AG10803 (cell line): Measurements from ENCODE around the gene UNC13A.

Experiments
- DNase-seq: peaks from one replicate; pipeline ENCODE4 v3.0.0; 2010; ENCODE audit warnings: low read depth
- H3K4me3 ChIP-seq: 2 replicates; pipeline ENCODE4 v1.5.1; 2011; ENCODE audit warnings: mild to moderate bottlenecking, low read length, control low read depth
- TF ChIP-seq, protein P1 (sequence below): conservative IDR thresholded peaks from 2 replicates; pipeline ENCODE4 v1.5.1; 2011; ENCODE audit warnings: mild to moderate bottlenecking, low read length, control low read depth, inconsistent platforms

Gene UNC13A

DNA sequence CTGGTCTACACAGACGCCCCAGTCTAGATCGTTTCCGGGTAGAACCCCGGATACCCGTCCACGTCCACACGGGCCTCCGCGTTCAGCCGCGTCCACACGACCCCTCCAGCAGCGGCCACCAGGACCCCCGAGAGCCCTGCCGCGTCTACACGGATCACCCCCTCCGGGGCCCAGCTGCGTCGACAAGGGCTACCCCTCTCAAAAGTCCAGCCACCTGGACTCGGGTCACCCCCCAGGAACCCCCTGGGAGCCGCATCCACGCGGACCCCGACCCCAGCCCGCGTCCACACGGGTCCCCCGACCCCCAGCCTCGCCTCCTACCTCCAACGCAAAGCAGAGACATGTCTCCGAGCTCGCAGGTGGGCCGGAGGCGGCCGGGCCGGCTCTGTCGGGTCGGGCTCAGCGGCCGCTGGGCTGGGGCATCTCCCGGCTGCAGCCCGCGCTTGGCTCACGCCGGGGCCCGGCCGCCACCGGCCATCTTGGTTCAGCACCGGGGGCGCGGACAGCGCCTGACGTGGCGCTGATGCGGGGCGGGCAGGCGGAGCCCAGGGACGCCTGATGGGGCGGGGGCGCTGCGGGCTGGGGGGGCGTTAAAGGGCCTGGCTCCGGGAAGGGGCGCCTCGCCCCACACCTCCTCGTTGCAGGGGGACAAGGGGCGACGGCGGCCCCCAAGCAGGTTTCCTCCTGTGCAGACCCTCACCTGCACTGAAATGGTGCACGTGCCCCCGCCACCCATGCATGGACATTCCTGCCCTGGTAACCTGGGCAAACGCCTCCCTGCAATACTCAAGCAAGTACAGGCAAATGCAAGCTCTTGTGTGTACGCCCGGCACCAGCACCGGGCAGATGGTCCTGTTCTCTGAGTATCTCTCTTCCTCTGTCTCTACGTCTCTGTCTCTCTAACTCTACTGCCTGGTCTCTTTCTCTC is at the start of gene UNC13A:
UNC13A (minus strand) TSS at position 498 of the 928 bp plus-strand sequence; CDS start at position 343, 155 bp downstream.
- TF ChIP-seq, protein P1, sequence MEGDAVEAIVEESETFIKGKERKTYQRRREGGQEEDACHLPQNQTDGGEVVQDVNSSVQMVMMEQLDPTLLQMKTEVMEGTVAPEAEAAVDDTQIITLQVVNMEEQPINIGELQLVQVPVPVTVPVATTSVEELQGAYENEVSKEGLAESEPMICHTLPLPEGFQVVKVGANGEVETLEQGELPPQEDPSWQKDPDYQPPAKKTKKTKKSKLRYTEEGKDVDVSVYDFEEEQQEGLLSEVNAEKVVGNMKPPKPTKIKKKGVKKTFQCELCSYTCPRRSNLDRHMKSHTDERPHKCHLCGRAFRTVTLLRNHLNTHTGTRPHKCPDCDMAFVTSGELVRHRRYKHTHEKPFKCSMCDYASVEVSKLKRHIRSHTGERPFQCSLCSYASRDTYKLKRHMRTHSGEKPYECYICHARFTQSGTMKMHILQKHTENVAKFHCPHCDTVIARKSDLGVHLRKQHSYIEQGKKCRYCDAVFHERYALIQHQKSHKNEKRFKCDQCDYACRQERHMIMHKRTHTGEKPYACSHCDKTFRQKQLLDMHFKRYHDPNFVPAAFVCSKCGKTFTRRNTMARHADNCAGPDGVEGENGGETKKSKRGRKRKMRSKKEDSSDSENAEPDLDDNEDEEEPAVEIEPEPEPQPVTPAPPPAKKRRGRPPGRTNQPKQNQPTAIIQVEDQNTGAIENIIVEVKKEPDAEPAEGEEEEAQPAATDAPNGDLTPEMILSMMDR: no peak
- DNase-seq: no peak

DNA sequence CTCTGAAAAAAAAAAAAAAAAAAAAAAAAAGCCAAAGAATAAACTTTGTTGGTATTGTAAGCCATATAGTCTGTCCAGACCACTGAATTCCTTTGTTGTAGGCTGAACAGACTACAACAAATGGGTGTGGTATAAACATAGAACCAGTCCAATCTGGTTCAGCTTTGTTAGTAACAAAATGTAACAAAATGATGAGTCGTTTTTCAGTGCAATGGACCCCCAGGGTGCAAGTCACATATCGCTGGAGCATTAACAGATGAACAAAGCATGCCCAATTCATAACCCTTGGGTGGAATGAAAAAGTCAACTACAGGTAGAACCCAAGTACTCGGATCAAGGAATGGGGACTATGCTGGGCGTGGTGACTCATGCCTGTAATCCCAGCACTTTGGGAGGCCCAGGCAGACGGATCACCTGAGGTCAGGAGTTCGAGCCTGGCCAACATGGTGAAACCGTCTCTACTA is 49.6 kb upstream of the UNC13A start:
- TF ChIP-seq, protein P1: no peak

More for the DNA sequence above, at the start of gene UNC13A:
- no peak within 1 kb of the TSS for H3K4me3 ChIP-seq

DNA sequence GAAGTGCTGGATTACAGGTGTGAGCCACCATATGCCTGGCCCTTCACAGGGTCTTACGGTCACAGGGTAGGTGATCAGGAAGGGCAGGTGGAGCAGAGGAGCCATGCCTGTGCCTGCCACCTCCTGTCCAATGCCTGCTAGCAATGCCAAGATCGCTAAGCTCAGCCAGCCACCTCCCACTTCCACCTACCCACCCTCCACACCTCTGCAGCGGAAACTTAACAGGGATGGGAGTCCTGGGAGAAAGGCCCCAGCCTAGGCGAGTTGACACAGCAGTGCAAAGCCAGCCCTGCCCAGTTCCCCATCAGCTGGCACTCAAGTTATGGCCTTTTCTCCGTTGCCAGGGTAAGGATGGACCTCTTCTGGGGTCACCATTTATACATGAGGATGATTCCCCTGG is 47.3 kb upstream of the UNC13A start:
- DNase-seq: no peak
- TF ChIP-seq, protein P1: no peak
- H3K4me3 ChIP-seq: no peak overlapping the region

More for the DNA sequence above, 49.6 kb upstream of the UNC13A start:
- no peak overlapping the region for H3K4me3 ChIP-seq
- DNase-seq: peak; percentile 15

DNA sequence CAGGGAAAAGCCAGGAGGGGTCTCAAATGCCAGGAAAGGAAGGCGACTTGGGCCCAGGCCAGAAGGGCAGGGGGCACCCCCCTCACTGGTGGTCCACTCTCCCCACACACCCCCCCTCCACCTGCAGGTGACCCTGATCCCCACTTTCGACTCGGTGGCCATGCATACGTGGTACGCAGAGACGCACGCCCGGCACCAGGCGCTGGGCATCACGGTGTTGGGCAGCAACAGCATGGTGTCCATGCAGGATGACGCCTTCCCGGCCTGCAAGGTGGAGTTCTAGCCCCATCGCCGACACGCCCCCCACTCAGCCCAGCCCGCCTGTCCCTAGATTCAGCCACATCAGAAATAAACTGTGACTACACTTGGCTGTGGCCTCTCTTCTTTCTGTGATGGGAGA is 46.0 kb upstream of the UNC13A start:
- TF ChIP-seq, protein P1: no peak
- no peak for DNase-seq
- no peak overlapping the region for H3K4me3 ChIP-seq

DNA sequence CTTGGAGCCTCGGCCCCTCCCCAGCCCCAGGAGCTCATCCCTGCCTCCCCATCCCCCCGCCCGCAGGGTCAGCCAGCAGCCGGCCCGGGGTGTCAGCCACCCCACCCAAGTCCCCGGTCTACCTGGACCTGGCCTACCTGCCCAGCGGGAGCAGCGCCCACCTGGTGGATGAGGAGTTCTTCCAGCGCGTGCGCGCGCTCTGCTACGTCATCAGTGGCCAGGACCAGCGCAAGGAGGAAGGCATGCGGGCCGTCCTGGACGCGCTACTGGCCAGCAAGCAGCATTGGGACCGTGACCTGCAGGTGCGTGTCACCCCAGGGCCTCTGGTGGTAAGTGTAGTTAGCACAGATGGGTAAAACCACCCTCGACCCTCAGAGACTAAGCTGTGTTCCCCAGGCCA is 45.0 kb upstream of the UNC13A start:
- no peak for DNase-seq
- TF ChIP-seq, protein P1: no peak
- H3K4me3 ChIP-seq: no peak overlapping the region

DNA sequence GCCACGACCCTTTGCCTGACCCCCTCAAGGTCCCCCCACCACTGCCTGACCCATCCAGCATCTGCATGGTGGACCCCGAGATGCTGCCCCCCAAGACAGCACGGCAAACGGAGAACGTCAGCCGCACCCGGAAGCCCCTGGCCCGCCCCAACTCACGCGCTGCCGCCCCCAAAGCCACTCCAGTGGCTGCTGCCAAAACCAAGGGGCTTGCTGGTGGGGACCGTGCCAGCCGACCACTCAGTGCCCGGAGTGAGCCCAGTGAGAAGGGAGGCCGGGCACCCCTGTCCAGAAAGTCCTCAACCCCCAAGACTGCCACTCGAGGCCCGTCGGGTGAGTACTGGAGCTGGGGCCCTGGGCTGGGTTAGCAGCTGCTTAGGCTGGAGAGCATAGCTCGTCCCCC is 39.7 kb upstream of the UNC13A start:
- H3K4me3 ChIP-seq: no peak overlapping the region
- TF ChIP-seq, protein P1: no peak
- DNase-seq: no peak
